GM21529 (cell line): ENCODE data around the gene PRR5L.
A peak's percentile ranks its signal among the peaks of the same experiment; 100 is the strongest.

ENCODE experiments used
- ATAC-seq: cut with Tn5 transposase; IDR thresholded peaks from one replicate; pipeline ENCODE4 v1.9.1; 2021; ENCODE audit not compliant: unreplicated experiment

The PRR5L gene

GRCh38 chr11:36431429-36432092 is 135.5 kb downstream of the PRR5L start:
- ATAC-seq: no peak

- no peak for ATAC-seq
Measured at GRCh38 chr11:36432093-36432469, 136.0 kb downstream of the PRR5L start.

- ATAC-seq: no peak
Measured at GRCh38 chr11:36432738-36433137, 136.7 kb downstream of the PRR5L start.

GRCh38 chr11:36436064-36436463 is 140.0 kb downstream of the PRR5L start:
- no peak for ATAC-seq

- no peak for ATAC-seq
Measured at GRCh38 chr11:36436589-36436988, 140.5 kb downstream of the PRR5L start.

- no peak for ATAC-seq
Measured at GRCh38 chr11:36437413-36437812, 141.3 kb downstream of the PRR5L start.

GRCh38 chr11:36438126-36438525 is 142.0 kb downstream of the PRR5L start:
- ATAC-seq: no peak

GRCh38 chr11:36441610-36442208 is 145.6 kb downstream of the PRR5L start:
- peak; percentile 100 for ATAC-seq

- ATAC-seq: no peak
Measured at GRCh38 chr11:36443661-36444060, 147.6 kb downstream of the PRR5L start.

GRCh38 chr11:36446135-36446534 is 150.0 kb downstream of the PRR5L start:
- no peak for ATAC-seq

GRCh38 chr11:36447514-36447913 is 151.4 kb downstream of the PRR5L start:
- ATAC-seq: no peak

GRCh38 chr11:36447947-36448346 is 151.9 kb downstream of the PRR5L start:
- ATAC-seq: no peak

- ATAC-seq: peak; percentile 23
Measured at GRCh38 chr11:36449561-36450096, 153.5 kb downstream of the PRR5L start.

- peak; percentile 69 for ATAC-seq
Measured at GRCh38 chr11:36450110-36450572, 154.1 kb downstream of the PRR5L start.

- no peak for ATAC-seq
Measured at GRCh38 chr11:36451045-36451444, 155.0 kb downstream of the PRR5L start.

- ATAC-seq: no peak
Measured at GRCh38 chr11:36451681-36452080, 155.6 kb downstream of the PRR5L start.

- ATAC-seq: no peak
Measured at GRCh38 chr11:36452236-36452940, 156.3 kb downstream of the PRR5L start.

- ATAC-seq: no peak
Measured at GRCh38 chr11:36452961-36453360, 156.9 kb downstream of the PRR5L start.

GRCh38 chr11:36453678-36454077 is 157.6 kb downstream of the PRR5L start:
- peak; percentile 41 for ATAC-seq

- ATAC-seq: no peak
Measured at GRCh38 chr11:36454551-36454940, 158.5 kb downstream of the PRR5L start.

- no peak for ATAC-seq
Measured at GRCh38 chr11:36454941-36455631, 159.0 kb downstream of the PRR5L start.
